ENCODE results near the gene CFB.

GRCh38 chr6:31935823-31936222 is 10.1 kb upstream of the CFB start:
- no peak for TF ChIP-seq CTCF (conservative IDR thresholded peaks at IDR 0.05; ENCODE audit: low read depth, low read length)
- no peak for TF ChIP-seq EZH2 (IDR thresholded peaks at IDR 0.05; ENCODE audit: borderline replicate concordance, low read depth, low read length, poor library complexity, severe bottlenecking)

All from A673 (cell line).